Fibroblast of skin of left biceps (primary cell): ENCODE measurements around the gene AADAC.
"Not testable (repeated sequence)": the region's sequence is repeated elsewhere in the genome, so short reads cannot be mapped to it uniquely, and the experiment has no call there.

Experiments
- DNase-seq, 2 experiments: peaks; one replicate each; pipeline ENCODE4 v3.0.0-alpha.2; 2013; ENCODE audit warnings: low read depth in 2 of 2

The AADAC gene, protein sequence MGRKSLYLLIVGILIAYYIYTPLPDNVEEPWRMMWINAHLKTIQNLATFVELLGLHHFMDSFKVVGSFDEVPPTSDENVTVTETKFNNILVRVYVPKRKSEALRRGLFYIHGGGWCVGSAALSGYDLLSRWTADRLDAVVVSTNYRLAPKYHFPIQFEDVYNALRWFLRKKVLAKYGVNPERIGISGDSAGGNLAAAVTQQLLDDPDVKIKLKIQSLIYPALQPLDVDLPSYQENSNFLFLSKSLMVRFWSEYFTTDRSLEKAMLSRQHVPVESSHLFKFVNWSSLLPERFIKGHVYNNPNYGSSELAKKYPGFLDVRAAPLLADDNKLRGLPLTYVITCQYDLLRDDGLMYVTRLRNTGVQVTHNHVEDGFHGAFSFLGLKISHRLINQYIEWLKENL

GRCh38 chr3:151813799-151814198 is at the start of gene AADAC:
Gene AADAC (plus strand): TSS chr3:151814116. CDS start chr3:151814163, 47 bp downstream.
- DNase-seq: no peak

- DNase-seq: not testable (repeated sequence)
These were observed 49.2 kb upstream of the AADAC start for GRCh38 chr3:151764699-151765098.

GRCh38 chr3:151765685-151766084 is 48.2 kb upstream of the AADAC start:
- DNase-seq: no peak

GRCh38 chr3:151766454-151766853 is 47.5 kb upstream of the AADAC start:
- no peak for DNase-seq

- no peak for DNase-seq
These were observed 45.5 kb upstream of the AADAC start for GRCh38 chr3:151768393-151768930.

- DNase-seq: no peak
These were observed 44.7 kb upstream of the AADAC start for GRCh38 chr3:151769175-151769574.

GRCh38 chr3:151770956-151771355 is 43.0 kb upstream of the AADAC start:
- DNase-seq: no peak

GRCh38 chr3:151772825-151773480 is 41.0 kb upstream of the AADAC start:
- no peak for DNase-seq

DNA sequence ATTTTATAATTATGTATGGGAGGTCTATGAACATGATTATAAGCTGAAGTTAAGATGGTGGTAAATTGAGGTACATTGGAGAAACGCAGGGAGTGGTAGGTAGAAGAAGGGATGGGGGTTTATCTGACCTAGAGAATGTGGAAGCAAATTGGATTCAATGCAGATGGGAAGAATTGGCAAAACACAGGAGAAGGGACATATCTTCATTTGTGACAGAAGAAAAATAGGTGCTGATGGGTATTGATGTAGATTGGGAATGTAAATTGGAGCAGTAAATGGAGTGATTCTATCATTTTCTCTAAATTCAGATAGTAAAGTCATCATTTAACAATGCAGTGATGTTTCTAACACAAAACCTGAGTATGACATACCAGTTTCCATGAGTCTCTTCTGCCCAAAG is 39.7 kb upstream of the AADAC start:
- no peak for DNase-seq

GRCh38 chr3:151774910-151775309 is 39.0 kb upstream of the AADAC start:
- DNase-seq: no peak

GRCh38 chr3:151775314-151776258 is 38.3 kb upstream of the AADAC start:
- no peak for DNase-seq

GRCh38 chr3:151776259-151776740 is 37.6 kb upstream of the AADAC start:
- DNase-seq: no peak

DNA sequence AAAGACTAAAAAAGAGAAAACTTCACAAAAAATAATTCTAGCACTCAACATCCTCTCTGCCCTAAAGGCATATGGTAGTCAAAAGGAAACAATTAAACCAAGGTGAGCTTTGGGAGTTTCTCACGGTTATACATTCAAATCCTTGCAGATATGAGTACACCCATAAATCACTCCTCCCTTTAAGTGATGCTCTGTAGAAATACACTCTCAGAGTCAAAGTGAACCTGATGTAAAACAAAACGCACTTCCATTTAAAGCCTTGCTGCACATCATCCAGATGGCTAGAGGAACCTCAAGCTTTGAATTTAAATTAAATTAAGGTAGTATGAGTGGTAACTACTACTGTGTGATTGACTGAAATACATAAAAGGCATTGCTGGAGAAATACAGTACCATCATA is 36.0 kb upstream of the AADAC start:
- no peak for DNase-seq

DNA sequence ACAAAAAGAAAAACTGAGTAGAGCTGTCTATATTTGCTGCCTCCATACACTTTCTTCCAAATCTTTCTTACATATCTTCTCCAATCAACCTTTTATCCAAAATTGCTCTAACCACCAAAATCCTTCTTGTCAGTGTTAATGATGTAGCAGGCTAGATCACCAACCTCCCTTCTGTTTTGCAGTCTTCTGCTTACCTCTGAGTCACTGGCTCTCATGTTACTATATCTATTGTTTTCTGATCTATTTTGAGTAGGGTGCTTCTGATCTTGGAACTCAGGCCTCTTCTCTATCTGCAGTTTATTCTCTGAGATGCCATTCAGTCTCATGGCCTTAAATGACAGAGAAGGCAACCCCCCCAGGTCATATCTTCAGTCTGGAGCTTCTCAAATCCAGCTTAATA is 26.3 kb upstream of the AADAC start:
- DNase-seq: no peak

DNA sequence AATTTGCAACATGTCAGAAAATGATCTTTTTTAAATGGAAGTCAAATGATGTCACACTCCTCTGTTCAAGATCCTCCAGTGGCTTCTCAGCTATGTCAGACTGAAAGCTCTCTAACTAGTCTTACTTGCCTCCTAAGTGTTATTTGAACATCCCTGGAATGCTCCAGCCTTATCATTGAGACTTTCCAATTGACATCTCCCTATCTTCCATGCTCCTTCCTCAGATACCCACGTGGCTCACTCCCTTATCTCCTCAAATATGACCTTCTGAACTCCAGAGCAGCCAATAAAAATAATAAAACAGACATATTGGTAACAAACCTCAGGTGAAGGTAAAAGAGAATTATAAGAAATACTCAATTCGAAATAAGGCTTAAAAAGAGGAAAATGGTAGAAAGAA is 25.5 kb upstream of the AADAC start:
- DNase-seq: no peak

GRCh38 chr3:151789853-151790463 is 24.0 kb upstream of the AADAC start:
- peak; percentile 15 to 23 for DNase-seq

- not testable (repeated sequence) for DNase-seq
These were observed 23.2 kb upstream of the AADAC start for GRCh38 chr3:151790763-151791162.

- DNase-seq: no peak
These were observed 21.5 kb upstream of the AADAC start for GRCh38 chr3:151792411-151792810.

- no peak for DNase-seq
These were observed 20.3 kb upstream of the AADAC start for GRCh38 chr3:151793636-151794035.

DNA sequence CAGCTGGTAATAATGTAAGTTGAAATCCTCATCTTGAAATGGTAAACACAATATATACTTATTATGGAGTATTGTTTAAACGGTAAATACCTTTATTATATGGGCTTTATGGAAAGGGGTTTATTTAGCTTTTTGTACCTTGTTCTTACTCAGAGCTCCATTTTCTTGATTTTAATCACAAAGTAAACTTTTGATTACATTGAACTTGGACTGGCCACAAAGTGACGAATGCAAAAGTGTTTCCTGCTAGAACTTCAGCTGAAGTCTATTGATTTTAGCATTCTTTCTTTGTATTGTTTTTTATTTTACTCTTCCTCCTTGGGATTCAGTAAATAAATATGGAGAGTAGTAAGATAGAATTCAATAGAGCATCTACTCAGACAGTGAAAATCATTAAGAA is 19.8 kb upstream of the AADAC start:
- no peak for DNase-seq

- DNase-seq: peak; percentile 68 to 72
These were observed 18.6 kb upstream of the AADAC start for GRCh38 chr3:151795276-151795675.
